IMR-90 (cell line): ENCODE results near the gene MRC2.

Experiments used
- BHLHE40 ChIP-seq: fragments of 150-350 bp; IDR thresholded peaks from 2 replicates; pipeline ENCODE4 v1.6.1; 2016; ENCODE audit warnings: mild to moderate bottlenecking, low read depth, low read length
- CEBPB ChIP-seq: IDR thresholded peaks from 2 replicates; pipeline ENCODE4 v1.6.1; 2012; ENCODE audit warnings: low read depth, low read length, improper control_type of control experiment
- CHD1 ChIP-seq: IDR thresholded peaks from 2 replicates; pipeline ENCODE4 v1.6.1; 2012; ENCODE audit warnings: low read depth, low read length, improper control_type of control experiment
- MAFK ChIP-seq: IDR thresholded peaks from 2 replicates; pipeline ENCODE4 v1.6.1; 2012; ENCODE audit warnings: low read depth, low read length, improper control_type of control experiment
- MAZ ChIP-seq: IDR thresholded peaks from 2 replicates; pipeline ENCODE4 v1.6.1; 2012; ENCODE audit warnings: low read depth, mild to moderate bottlenecking, low read length, improper control_type of control experiment, moderate library complexity, borderline replicate concordance
- MXI1 ChIP-seq: IDR thresholded peaks from 2 replicates; pipeline ENCODE4 v1.6.1; 2012; ENCODE audit warnings: low read depth, mild to moderate bottlenecking, low read length, moderate library complexity, borderline replicate concordance
- POLR2A ChIP-seq: IDR thresholded peaks from 2 replicates; pipeline ENCODE4 v1.6.1; 2012; ENCODE audit warnings: mild to moderate bottlenecking, low read depth, low read length
- RFX5 ChIP-seq: IDR thresholded peaks from 2 replicates; pipeline ENCODE4 v1.8.0; 2012; ENCODE audit warnings: low read depth, mild to moderate bottlenecking, low read length, moderate library complexity
- TF ChIP-seq, protein P1 (sequence below): conservative IDR thresholded peaks from 2 replicates; pipeline ENCODE4 v1.5.1; 2012; ENCODE audit warnings: mild to moderate bottlenecking, low read depth, low read length, improper control_type of control experiment
- TF ChIP-seq, protein P2 (sequence below): fragments of 150-350 bp; IDR thresholded peaks from 2 replicates; pipeline ENCODE4 v1.6.1; 2016; ENCODE audit warnings: low read depth, mild to moderate bottlenecking, low read length, moderate library complexity, borderline replicate concordance
- TF ChIP-seq, protein P3 (sequence below): fragments of 150-350 bp; IDR thresholded peaks from 2 replicates; pipeline ENCODE4 v1.6.1; 2017; ENCODE audit warnings: mild to moderate bottlenecking, antibody characterized with exemption, low read length, low read depth

DNA sequence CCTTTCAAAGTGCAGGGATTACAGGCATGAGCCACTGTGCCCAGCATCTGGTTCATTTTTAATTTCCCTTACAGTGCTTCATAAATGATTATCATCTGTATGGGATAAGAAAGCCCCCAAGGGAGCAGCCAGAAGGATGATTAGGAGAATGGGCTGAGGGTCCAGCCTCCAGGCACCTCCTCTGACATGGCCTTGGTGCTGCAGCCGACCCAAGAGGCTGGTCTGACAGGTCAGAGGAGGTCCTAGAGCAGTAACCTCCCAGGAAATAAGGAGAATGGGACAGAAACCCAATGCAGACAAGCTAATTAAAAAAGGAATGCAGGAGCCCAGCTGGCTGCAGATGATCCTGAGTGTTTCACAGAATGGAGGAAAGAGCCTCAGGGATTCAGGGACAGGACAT lies 29.0 kb downstream of the MRC2 start:
- TF ChIP-seq, protein P1, sequence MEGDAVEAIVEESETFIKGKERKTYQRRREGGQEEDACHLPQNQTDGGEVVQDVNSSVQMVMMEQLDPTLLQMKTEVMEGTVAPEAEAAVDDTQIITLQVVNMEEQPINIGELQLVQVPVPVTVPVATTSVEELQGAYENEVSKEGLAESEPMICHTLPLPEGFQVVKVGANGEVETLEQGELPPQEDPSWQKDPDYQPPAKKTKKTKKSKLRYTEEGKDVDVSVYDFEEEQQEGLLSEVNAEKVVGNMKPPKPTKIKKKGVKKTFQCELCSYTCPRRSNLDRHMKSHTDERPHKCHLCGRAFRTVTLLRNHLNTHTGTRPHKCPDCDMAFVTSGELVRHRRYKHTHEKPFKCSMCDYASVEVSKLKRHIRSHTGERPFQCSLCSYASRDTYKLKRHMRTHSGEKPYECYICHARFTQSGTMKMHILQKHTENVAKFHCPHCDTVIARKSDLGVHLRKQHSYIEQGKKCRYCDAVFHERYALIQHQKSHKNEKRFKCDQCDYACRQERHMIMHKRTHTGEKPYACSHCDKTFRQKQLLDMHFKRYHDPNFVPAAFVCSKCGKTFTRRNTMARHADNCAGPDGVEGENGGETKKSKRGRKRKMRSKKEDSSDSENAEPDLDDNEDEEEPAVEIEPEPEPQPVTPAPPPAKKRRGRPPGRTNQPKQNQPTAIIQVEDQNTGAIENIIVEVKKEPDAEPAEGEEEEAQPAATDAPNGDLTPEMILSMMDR, result no peak
- TF ChIP-seq MAFK (no peak), CEBPB (no peak), POLR2A (no peak), RFX5 (no peak), MAZ (no peak), MXI1 (no peak), BHLHE40 (no peak), CHD1 (no peak)
- TF ChIP-seq, protein P2, sequence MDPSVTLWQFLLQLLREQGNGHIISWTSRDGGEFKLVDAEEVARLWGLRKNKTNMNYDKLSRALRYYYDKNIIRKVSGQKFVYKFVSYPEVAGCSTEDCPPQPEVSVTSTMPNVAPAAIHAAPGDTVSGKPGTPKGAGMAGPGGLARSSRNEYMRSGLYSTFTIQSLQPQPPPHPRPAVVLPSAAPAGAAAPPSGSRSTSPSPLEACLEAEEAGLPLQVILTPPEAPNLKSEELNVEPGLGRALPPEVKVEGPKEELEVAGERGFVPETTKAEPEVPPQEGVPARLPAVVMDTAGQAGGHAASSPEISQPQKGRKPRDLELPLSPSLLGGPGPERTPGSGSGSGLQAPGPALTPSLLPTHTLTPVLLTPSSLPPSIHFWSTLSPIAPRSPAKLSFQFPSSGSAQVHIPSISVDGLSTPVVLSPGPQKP, result no peak
- TF ChIP-seq, protein P3, sequence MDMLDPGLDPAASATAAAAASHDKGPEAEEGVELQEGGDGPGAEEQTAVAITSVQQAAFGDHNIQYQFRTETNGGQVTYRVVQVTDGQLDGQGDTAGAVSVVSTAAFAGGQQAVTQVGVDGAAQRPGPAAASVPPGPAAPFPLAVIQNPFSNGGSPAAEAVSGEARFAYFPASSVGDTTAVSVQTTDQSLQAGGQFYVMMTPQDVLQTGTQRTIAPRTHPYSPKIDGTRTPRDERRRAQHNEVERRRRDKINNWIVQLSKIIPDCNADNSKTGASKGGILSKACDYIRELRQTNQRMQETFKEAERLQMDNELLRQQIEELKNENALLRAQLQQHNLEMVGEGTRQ, result no peak
